HG03378 (cell line): ENCODE data around the gene SLC1A4.
"Not testable (repeated sequence)": the region's sequence is repeated elsewhere in the genome, so short reads cannot be mapped to it uniquely, and the experiment has no call there.

Source experiments
- ATAC-seq: cut with Tn5 transposase; IDR thresholded peaks from one replicate; pipeline ENCODE4 v1.9.1; 2021; ENCODE audit warnings: mild to moderate bottlenecking, moderate library complexity; ENCODE audit not compliant: unreplicated experiment

SLC1A4 gene

DNA sequence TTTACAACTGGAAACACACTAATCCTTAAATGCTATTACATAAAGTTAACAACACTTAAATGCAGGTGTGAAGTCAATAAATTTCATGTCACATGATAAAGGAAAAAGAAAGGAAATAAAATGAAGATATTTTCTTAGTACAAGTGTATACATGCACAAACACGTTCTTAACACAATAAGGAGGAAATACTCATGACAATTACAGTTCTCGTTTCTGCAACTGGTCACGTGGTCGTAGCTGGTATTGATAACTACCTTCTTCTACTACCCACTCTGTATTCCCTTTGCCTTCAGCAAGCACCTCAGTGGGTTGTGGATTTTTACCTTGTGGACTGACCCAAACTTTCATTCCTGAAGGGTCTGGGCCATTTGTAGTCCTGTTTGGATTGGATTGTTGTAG, 26.1 kb upstream of the SLC1A4 start:
- not testable (repeated sequence) for ATAC-seq

DNA sequence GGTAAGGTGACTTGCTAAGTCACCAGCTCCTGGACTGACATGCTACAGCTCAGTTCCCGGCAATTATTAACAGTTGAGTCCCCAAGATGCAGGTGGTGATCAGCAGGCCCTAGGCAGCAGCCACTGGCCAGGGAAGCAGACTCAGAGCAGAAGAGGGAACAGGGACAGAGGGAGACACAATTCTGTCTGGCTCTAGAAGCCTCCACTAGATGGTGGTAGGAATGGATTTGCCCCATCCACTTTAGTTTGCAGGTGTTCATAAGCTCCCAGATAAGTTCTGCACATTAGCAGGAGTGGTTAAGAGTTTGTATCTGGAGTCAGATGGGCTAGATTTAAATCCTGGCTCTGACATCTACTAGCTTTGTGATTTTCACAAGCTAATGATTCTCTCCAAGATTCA, 25.5 kb upstream of the SLC1A4 start:
- no peak for ATAC-seq

DNA sequence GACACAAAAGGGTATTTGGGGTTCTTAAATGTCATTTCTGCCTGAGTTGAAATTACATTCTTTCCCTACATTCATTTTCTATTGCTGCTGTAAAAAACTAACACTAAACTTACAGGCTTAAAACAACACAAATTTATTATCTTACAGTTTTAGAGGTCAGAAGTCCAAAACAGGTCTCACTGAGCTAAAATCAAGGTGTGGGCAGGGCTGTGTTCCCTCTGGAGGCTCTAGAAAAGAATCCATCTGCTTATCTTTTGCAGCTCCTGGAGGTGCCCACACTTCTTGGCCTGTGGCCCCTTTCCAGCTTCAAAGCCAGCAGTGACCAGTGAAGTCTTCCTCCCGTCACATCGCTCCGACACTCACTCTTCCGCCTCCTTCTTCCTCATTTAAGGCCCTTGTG, 23.2 kb upstream of the SLC1A4 start:
- ATAC-seq = no peak

DNA sequence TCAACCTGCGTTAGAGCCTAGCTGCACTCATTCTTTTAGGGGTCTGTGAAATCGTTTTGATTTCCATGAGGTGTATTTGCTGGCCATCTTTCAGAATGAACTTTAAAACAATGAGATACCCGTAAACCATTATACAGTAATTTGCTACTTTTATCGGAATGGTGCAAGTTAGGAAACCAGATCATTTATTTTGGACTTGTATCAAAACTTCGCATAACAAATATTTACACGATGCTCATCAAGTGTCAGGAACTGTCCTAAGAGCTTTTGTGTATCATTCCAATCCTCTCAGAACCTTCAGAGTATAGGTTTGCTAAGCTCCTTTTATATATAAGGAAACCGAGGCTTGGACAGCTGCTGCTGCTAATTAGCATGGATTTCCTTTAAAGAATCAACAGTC, 22.4 kb upstream of the SLC1A4 start:
- ATAC-seq = no peak

DNA sequence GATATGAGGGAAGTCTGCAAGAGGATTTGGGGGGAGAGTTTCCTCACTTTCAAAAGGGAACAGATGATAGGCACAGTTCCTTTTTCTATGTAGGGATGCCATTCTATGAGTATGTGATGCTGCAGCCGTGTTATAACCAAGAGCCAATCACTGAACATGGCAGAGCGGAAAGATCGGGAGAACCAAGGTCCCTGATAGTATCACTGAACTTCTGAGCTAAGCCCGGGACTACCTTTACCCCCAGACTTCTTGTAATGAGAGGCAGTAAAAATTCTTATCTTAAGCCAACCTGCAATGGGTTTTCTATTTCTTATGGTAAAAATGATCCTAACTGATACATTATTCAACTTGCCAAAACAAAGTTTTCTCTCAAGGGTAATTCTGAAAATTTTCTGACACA, 21.6 kb upstream of the SLC1A4 start:
- ATAC-seq = no peak

DNA sequence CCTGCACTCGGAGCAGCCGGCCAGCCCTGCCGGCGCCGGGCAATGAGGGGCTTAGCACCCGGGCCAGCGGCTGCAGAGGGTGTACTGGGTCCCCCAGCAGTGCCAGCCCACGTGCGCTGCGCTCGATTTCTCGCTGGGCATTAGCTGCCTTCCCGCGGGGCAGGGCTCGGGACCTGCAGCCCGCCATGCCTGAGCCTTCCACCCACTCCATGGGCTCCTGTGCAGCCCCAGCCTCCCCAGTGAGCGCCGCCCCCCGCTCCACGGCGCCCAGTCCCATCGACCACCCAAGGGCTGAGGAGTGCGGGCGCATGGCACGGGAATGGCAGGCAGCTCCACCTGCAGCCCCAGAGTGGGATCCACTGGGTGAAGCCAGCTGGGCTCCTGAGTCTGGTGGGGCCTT, 20.1 kb upstream of the SLC1A4 start:
- not testable (repeated sequence) for ATAC-seq

- no peak for ATAC-seq
Measured at GRCh38 chr2:64970495-64970894, 18.7 kb upstream of the SLC1A4 start.

DNA sequence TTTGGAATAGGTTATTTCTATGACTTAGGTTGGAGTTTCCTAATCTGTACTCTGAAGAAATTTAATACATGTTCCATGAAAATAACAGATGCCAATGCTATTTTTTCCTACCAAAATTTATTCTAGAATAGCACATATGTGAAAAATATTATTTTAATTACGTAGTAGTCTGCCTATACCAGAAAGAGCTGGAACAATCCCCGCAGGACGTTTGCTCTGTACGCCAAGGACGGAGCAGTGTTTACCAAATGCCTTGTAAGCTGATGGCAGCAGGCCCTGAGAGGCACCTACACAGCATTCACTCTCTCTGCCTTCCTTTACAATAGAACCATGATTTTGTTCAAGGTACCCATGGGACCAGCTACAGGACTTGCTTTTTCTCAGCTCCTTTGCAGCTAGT, 16.8 kb upstream of the SLC1A4 start:
- ATAC-seq = no peak

DNA sequence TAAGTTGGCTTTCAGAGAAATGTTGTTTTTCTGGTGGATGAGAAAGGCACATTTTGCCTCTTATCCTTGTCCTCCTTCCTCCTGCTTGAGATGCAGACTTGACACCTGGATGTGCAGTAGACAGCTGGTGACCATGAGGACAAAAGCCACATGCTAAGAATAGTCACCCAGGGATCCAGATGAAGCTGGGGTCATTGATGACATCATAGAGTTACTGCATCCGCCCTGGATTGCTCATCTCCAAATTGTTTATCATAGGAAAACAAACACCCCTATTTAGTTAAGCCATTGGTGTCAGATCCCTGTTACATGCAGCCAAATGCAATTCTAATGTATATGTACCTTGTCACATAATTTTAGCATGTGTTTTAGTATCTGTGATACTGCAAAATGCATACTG, 16.3 kb upstream of the SLC1A4 start:
- no peak for ATAC-seq

DNA sequence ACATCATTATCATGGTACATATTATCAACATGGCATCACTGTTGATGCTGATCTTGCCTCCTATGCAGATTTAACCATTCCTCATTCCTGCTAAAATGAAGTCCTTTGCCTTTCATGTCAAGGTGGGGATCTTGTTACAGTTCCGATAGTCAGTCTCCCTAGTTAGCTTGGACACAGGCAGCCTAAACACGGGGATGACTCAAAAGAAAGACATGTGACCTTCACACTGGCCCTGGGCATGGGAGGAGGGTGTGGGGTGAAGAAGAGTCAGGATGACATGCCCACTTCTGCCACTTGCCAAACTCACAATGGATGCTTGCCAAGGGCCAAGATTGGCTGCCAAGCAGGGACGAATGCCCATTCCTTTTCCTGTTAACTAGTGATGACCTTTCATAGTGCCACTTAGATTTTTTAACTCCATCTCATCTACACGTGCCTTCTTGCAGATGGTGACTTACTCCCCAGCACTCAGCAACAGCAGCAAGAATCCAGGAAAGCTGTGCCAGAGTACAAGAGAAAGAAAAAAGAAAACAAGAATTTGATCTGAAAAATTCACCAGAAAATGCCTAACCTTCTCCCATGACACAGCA, 13.9 kb upstream of the SLC1A4 start:
- no peak for ATAC-seq

GRCh38 chr2:64976276-64976675, 12.9 kb upstream of the SLC1A4 start:
- ATAC-seq = no peak

GRCh38 chr2:64978514-64979268, 10.5 kb upstream of the SLC1A4 start:
- no peak for ATAC-seq

- no peak for ATAC-seq
Measured at GRCh38 chr2:64979744-64980143, 9.5 kb upstream of the SLC1A4 start.

DNA sequence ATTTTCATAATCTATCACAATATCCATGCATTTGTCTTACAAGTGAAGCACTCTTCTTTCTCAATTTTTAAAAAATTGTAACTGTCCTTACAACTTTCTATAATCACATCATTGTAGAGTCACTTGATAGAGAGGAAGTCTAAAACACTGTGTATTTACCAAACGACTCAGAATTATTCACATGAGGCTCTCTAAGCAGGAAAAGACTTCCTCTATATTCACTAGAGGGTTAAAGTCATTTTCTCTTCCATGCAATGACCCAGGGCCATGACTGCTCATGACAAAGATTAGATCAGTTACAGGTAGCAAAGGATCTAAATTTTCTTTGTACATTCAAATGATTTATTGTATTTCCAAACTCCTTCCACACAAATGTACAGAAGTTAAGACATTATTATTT, 9.0 kb upstream of the SLC1A4 start:
- ATAC-seq = no peak

- ATAC-seq = peak; percentile 66
Measured at GRCh38 chr2:64982311-64982857, 6.8 kb upstream of the SLC1A4 start.

GRCh38 chr2:64982932-64983331, 6.3 kb upstream of the SLC1A4 start:
- no peak for ATAC-seq

GRCh38 chr2:64985447-64985846, 3.8 kb upstream of the SLC1A4 start:
- ATAC-seq = peak; percentile 24

- ATAC-seq = no peak
Measured at GRCh38 chr2:64987001-64987955, 1.9 kb upstream of the SLC1A4 start.

DNA sequence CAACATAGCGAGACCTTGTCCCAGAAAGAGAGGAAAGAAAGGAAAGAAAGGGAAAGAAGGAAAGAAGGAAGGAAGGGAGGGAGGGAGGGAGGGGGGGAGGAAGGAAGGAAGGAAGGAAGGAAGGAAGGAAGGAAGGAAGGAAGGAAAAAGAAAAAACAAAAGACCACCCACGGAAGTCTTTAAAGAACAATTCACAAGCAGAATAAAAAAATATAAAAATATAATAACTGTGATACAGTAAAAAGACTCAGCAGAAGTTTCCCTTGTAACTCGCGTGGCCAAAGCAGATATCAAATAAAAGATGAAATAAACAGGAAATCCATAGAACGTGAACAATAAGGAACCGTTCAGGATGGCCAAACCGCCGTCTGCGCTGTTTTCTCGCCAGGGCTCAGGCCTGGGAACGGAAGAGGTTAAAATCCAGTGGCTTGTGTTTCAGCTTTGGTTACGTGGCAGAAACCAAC, 1.2 kb upstream of the SLC1A4 start:
- no peak for ATAC-seq

GRCh38 chr2:64988420-64989125, 626 bp upstream of the SLC1A4 start:
- peak; percentile 28 for ATAC-seq
